Measurements from ENCODE around the gene COL4A4.

DNA sequence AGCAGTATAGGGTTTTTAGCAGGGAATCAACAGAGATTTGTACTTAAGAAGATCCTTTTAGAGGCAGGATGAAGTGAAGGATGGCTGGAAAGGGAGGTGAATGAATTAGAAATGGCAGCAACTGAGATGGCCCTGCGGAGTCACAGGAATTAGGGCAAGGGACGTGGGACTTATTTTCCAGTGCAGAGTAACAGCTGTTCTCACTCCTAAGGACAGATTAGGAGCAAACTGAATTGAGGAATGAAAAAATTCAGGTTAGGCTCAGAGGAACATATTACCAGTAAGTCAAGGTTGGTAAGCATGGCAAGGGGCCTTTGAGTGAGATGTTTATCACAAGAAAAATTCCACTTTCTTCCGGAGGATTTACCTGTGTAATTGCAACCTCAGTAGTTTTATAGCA is 34.9 kb upstream of the COL4A4 start:
- TF ChIP-seq, protein P1, sequence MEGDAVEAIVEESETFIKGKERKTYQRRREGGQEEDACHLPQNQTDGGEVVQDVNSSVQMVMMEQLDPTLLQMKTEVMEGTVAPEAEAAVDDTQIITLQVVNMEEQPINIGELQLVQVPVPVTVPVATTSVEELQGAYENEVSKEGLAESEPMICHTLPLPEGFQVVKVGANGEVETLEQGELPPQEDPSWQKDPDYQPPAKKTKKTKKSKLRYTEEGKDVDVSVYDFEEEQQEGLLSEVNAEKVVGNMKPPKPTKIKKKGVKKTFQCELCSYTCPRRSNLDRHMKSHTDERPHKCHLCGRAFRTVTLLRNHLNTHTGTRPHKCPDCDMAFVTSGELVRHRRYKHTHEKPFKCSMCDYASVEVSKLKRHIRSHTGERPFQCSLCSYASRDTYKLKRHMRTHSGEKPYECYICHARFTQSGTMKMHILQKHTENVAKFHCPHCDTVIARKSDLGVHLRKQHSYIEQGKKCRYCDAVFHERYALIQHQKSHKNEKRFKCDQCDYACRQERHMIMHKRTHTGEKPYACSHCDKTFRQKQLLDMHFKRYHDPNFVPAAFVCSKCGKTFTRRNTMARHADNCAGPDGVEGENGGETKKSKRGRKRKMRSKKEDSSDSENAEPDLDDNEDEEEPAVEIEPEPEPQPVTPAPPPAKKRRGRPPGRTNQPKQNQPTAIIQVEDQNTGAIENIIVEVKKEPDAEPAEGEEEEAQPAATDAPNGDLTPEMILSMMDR (IDR thresholded peaks at IDR 0.05; ENCODE audit: extremely low read depth in 1 of 2, insufficient read depth in 1 of 2, low read depth in 1 of 2, low read length in 2 of 2), result no peak
- no peak for TF ChIP-seq GATA2 (IDR thresholded peaks at IDR 0.05; ENCODE audit: insufficient read depth, insufficient read length, low read depth, low read length)
- TF ChIP-seq MYC (IDR thresholded peaks at IDR 0.05; ENCODE audit: low read depth, low read length), result no peak
- no peak for TF ChIP-seq POLR2A (IDR thresholded peaks at IDR 0.05; ENCODE audit: low read depth, low read length)
- TF ChIP-seq JUN (IDR thresholded peaks at IDR 0.05; ENCODE audit: borderline replicate concordance, insufficient read depth, insufficient read length, low read depth), result no peak
